ENCODE measurements around the gene SMAD5. TPM values are rescaled to one million over a fixed set of nuclear protein-coding genes. Genes with fewer than 3 reads are reported as not detected.
A peak's percentile ranks its signal among the peaks of the same experiment; 100 is the strongest.

Gene SMAD5
- total RNA-seq, 1 donor from 2014 or later: 71.3 TPM

DNA sequence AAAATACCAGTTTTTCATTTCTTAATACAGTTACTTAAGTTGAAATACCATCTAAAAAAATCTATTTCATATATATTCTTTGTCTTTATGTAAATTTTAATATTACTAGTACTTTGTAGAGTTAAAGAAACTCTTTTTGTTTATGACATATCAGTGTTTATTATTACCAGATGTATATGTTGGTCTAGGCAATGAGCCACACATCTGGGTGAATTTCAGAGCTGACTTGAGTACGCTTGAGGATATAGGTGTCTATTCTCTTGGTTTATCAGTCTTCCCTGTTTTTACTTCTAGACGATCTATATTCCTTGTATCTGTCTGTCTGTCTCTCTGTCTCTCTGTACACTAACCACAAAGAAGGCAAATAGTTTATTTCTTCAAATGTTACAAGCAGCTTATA is 2.9 kb downstream of the SMAD5 start:
- no peak overlapping the region for H3K27ac ChIP-seq (ENCODE audit: low read depth, low read length)
- Mint-ChIP-seq H3K9me3 (ENCODE audit: unreplicated experiment) (no peaks in the 10 kb centered on the region), H3K4me1 (ENCODE audit: low read depth, unreplicated experiment) (peaks cover 31% of the 10 kb centered on the region), H3K4me3 (ENCODE audit: unreplicated experiment) (peak overlapping the region; percentile 63), H3K27ac (ENCODE audit: unreplicated experiment) (no peak overlapping the region), H3K27me3 (ENCODE audit: low read depth, unreplicated experiment) (no peaks in the 10 kb centered on the region), H3K36me3 (ENCODE audit: low read depth, unreplicated experiment) (peaks cover 3% of the 10 kb centered on the region)
- no peak for TF ChIP-seq EZH2 (IDR thresholded peaks at IDR 0.05; ENCODE audit: insufficient read depth, low read length)
- TF ChIP-seq, protein P1, sequence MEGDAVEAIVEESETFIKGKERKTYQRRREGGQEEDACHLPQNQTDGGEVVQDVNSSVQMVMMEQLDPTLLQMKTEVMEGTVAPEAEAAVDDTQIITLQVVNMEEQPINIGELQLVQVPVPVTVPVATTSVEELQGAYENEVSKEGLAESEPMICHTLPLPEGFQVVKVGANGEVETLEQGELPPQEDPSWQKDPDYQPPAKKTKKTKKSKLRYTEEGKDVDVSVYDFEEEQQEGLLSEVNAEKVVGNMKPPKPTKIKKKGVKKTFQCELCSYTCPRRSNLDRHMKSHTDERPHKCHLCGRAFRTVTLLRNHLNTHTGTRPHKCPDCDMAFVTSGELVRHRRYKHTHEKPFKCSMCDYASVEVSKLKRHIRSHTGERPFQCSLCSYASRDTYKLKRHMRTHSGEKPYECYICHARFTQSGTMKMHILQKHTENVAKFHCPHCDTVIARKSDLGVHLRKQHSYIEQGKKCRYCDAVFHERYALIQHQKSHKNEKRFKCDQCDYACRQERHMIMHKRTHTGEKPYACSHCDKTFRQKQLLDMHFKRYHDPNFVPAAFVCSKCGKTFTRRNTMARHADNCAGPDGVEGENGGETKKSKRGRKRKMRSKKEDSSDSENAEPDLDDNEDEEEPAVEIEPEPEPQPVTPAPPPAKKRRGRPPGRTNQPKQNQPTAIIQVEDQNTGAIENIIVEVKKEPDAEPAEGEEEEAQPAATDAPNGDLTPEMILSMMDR (IDR thresholded peaks at IDR 0.05; ENCODE audit: insufficient read depth, low read depth, low read length): no peak
- FAIRE-seq: no peak
- peaks cover 80% of the 10 kb centered on the region for H3K79me2 ChIP-seq (ENCODE audit: insufficient read depth, low read length)
- H3K4me3 ChIP-seq (ENCODE audit: insufficient read depth, low read depth, low read length): no peak overlapping the region
- no peaks in the 10 kb centered on the region for H3K36me3 ChIP-seq (ENCODE audit: insufficient read depth, low read length)
- H3K9me3 ChIP-seq (ENCODE audit: insufficient read depth, low read depth, low read length): no peaks in the 10 kb centered on the region
- H3K9ac ChIP-seq (ENCODE audit: low read length): no peak overlapping the region
- peaks cover 74% of the 10 kb centered on the region for H4K20me1 ChIP-seq (ENCODE audit: insufficient read depth, low read length)
- DNase-seq (ENCODE audit: low read depth): no peak
- no peak overlapping the region for H2AFZ ChIP-seq (ENCODE audit: low read depth, low read length)
- H3K4me2 ChIP-seq (ENCODE audit: low read length): no peak overlapping the region
- no peaks in the 10 kb centered on the region for H3K27me3 ChIP-seq (ENCODE audit: insufficient read depth, low read length)
- peaks cover 16% of the 10 kb centered on the region for H3K4me1 ChIP-seq (ENCODE audit: insufficient read depth, low read length)

DNA sequence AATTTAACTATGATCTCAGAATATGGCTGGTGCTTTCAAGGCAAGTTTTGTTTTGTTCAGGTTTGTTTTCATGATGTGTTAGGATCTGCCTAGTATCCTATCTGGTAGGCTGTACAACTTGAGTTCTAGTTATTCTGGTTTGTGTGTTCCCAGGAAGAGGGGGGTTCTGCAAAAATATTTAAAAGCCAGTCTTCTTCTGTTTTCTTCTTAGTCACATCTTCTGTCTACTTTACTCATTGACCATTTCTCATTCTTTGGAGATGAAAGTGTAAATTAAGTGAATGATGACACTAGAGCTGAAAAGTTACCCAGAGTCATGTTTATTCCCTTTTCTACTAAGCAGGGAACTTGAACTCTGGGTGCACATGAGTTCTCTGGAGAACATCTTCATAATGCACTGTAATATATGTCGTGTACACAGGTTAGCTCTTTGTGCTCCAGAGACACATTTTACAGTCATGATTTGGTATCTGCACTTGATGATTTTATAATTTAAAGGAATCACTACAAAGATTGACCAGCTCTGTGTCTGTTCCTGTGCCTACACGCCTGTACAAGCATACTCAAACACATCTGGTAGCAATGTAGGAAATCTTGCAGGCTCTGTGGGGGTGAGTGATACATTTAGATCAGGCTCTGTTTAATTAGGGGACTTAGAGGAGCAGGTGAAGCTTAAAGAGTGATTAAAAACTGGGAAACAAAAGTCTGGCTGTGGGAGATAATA is 5.0 kb downstream of the SMAD5 start:
- peaks cover 25% of the 10 kb centered on the region for H3K4me1 Mint-ChIP-seq (ENCODE audit: low read depth, unreplicated experiment)

More for the DNA sequence above, 5.0 kb downstream of the SMAD5 start:
- H4K20me1 ChIP-seq (ENCODE audit: insufficient read depth, low read length): peaks cover 95% of the 10 kb centered on the region
- Mint-ChIP-seq H3K27me3 (ENCODE audit: low read depth, unreplicated experiment) (no peaks in the 10 kb centered on the region), H3K9me3 (ENCODE audit: unreplicated experiment) (no peaks in the 10 kb centered on the region), H3K36me3 (ENCODE audit: low read depth, unreplicated experiment) (peaks cover 3% of the 10 kb centered on the region), H3K4me3 (ENCODE audit: unreplicated experiment) (peak overlapping the region; percentile 13), H3K27ac (ENCODE audit: unreplicated experiment) (peak overlapping the region; percentile 37)
- no peak overlapping the region for H3K9ac ChIP-seq (ENCODE audit: low read length)
- no peak overlapping the region for H3K4me3 ChIP-seq (ENCODE audit: insufficient read depth, low read depth, low read length)
- no peaks in the 10 kb centered on the region for H3K9me3 ChIP-seq (ENCODE audit: insufficient read depth, low read depth, low read length)
- FAIRE-seq (no peak), DNase-seq (ENCODE audit: low read depth) (no peak)
- no peak overlapping the region for H3K27ac ChIP-seq (ENCODE audit: low read depth, low read length)
- H3K27me3 ChIP-seq (ENCODE audit: insufficient read depth, low read length): no peaks in the 10 kb centered on the region
- peaks cover 11% of the 10 kb centered on the region for H3K4me1 ChIP-seq (ENCODE audit: insufficient read depth, low read length)
- H3K4me2 ChIP-seq (ENCODE audit: low read length): no peak overlapping the region
- H3K36me3 ChIP-seq (ENCODE audit: insufficient read depth, low read length): no peaks in the 10 kb centered on the region
- no peak for TF ChIP-seq EZH2 (IDR thresholded peaks at IDR 0.05; ENCODE audit: insufficient read depth, low read length)
- TF ChIP-seq, protein P1 (IDR thresholded peaks at IDR 0.05; ENCODE audit: insufficient read depth, low read depth, low read length): no peak
- H2AFZ ChIP-seq (ENCODE audit: low read depth, low read length): no peak overlapping the region
- H3K79me2 ChIP-seq (ENCODE audit: insufficient read depth, low read length): peaks cover 100% of the 10 kb centered on the region

All from astrocyte (in vitro differentiated cells and primary cell).